SU-DHL-6 (cell line): ENCODE results near the gene ALK.

Source experiments
- H2AFZ ChIP-seq: fragments of 200-600 bp; sonication (generic); 2 replicates; pipeline ENCODE4 v1.6.1; 2014; ENCODE audit warnings: low read depth, mild to moderate bottlenecking, moderate library complexity, mixed read lengths, antibody characterized with exemption, low read length; ENCODE audit not compliant: severe bottlenecking
- H3F3A ChIP-seq: fragments of 200-600 bp; shearing (Covaris generic); 2 replicates; pipeline ENCODE4 v1.6.0; 2016; ENCODE audit warnings: antibody characterized with exemption, mild to moderate bottlenecking; ENCODE audit not compliant: insufficient read depth
- H3K27ac ChIP-seq: fragments of 200-600 bp; sonication (generic); 2 replicates; pipeline ENCODE4 v1.5.1; 2016; ENCODE audit warnings: low read depth, mild to moderate bottlenecking, low read length, moderate library complexity, mixed read lengths
- H3K27me3 ChIP-seq: fragments of 200-600 bp; sonication (generic), shearing (Covaris generic); 2 replicates; pipeline ENCODE4 v1.6.0; 2014; ENCODE audit warnings: mild to moderate bottlenecking, low read length
- H3K36me3 ChIP-seq: fragments of 200-600 bp; sonication (generic); 2 replicates; pipeline ENCODE4 v1.6.1; 2014; ENCODE audit warnings: mild to moderate bottlenecking, low read length, mixed read lengths
- H3K4me2 ChIP-seq: fragments of 300-600, 200-600 bp; shearing (Covaris generic), sonication (generic); 2 replicates; pipeline ENCODE4 v1.6.0; 2014; ENCODE audit warnings: low read length, low read depth, mild to moderate bottlenecking; ENCODE audit not compliant: poor library complexity, severe bottlenecking
- H3K4me3 ChIP-seq: fragments of 200-600 bp; sonication (generic); 2 replicates; pipeline ENCODE4 v1.5.1; 2014; ENCODE audit warnings: antibody characterized with exemption, low read length, mild to moderate bottlenecking, mixed read lengths; ENCODE audit not compliant: insufficient read depth, poor library complexity, severe bottlenecking
- H3K79me2 ChIP-seq: fragments of 200-600 bp; sonication (generic); 2 replicates; pipeline ENCODE4 v1.6.1; 2014; ENCODE audit warnings: mild to moderate bottlenecking, low read length, moderate library complexity; ENCODE audit not compliant: insufficient read depth
- H3K9ac ChIP-seq: fragments of 200-600 bp; sonication (generic); 2 replicates; pipeline ENCODE4 v1.7.0; 2014; ENCODE audit warnings: mild to moderate bottlenecking, low read length
- H3K9me2 ChIP-seq: fragments of 200-600 bp; sonication (generic); replicated peaks from 2 replicates; pipeline ENCODE4 v1.6.1; 2014; ENCODE audit warnings: low read length; ENCODE audit not compliant: insufficient read depth
- H3K9me3 ChIP-seq: fragments of 200-600 bp; sonication (generic); 2 replicates; pipeline ENCODE4 v1.6.1; 2014; ENCODE audit warnings: low read length, mixed read lengths; ENCODE audit not compliant: insufficient read depth
- H4K20me1 ChIP-seq: fragments of 200-600 bp; sonication (generic); 2 replicates; pipeline ENCODE4 v1.6.1; 2014; ENCODE audit warnings: low read depth, mild to moderate bottlenecking, antibody characterized with exemption, low read length, moderate library complexity, mixed read lengths
- EZH2phosphoT487 ChIP-seq: fragments of 200-600 bp; sonication (generic), shearing (Covaris generic); conservative IDR thresholded peaks from 2 replicates; pipeline ENCODE4 v1.6.1; 2018; ENCODE audit warnings: mild to moderate bottlenecking, antibody characterized with exemption, low read length, moderate library complexity, mixed read lengths
- TF ChIP-seq, protein P1 (sequence below): fragments of 200-600 bp; sonication (generic); IDR thresholded peaks from one replicate; pipeline ENCODE4 v1.5.1; 2017; ENCODE audit warnings: antibody characterized with exemption, mild to moderate bottlenecking, low read length, moderate library complexity; ENCODE audit not compliant: insufficient read depth, poor library complexity, severe bottlenecking

Gene ALK

DNA sequence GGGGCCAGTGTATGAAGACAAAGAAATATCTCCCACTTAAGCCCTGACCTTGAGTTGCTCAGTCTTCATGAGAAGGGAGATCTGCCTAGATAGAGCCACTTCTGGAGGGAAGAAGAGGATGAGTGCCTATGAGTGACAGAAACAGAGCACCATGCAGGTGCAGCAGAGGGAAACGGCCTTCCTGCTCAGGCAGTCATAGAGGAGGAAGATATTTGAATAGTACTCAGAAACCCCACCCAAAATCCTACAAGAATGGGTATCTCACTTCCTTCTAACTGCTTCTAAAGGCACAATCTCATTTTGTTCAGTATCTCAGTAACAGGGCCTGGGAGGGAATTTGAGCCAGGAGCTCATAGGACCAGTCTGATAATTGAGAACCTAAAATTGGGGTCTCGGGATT is 339.3 kb downstream of the ALK start:
- Histone ChIP-seq H4K20me1 (no peaks in the 10 kb centered on the region), H3K9ac (no peak overlapping the region), H3K36me3 (no peaks in the 10 kb centered on the region), H3K9me2 (no peaks in the 10 kb centered on the region), H3K27ac (no peak overlapping the region), H3K27me3 (no peaks in the 10 kb centered on the region), H3K4me3 (no peak overlapping the region), H2AFZ (no peak overlapping the region), H3K79me2 (no peaks in the 10 kb centered on the region), H3F3A (no peaks in the 10 kb centered on the region), H3K4me2 (no peak overlapping the region), H3K9me3 (no peaks in the 10 kb centered on the region)
- TF ChIP-seq, protein P1, sequence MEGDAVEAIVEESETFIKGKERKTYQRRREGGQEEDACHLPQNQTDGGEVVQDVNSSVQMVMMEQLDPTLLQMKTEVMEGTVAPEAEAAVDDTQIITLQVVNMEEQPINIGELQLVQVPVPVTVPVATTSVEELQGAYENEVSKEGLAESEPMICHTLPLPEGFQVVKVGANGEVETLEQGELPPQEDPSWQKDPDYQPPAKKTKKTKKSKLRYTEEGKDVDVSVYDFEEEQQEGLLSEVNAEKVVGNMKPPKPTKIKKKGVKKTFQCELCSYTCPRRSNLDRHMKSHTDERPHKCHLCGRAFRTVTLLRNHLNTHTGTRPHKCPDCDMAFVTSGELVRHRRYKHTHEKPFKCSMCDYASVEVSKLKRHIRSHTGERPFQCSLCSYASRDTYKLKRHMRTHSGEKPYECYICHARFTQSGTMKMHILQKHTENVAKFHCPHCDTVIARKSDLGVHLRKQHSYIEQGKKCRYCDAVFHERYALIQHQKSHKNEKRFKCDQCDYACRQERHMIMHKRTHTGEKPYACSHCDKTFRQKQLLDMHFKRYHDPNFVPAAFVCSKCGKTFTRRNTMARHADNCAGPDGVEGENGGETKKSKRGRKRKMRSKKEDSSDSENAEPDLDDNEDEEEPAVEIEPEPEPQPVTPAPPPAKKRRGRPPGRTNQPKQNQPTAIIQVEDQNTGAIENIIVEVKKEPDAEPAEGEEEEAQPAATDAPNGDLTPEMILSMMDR, result no peak
- TF ChIP-seq EZH2phosphoT487, result no peak

DNA sequence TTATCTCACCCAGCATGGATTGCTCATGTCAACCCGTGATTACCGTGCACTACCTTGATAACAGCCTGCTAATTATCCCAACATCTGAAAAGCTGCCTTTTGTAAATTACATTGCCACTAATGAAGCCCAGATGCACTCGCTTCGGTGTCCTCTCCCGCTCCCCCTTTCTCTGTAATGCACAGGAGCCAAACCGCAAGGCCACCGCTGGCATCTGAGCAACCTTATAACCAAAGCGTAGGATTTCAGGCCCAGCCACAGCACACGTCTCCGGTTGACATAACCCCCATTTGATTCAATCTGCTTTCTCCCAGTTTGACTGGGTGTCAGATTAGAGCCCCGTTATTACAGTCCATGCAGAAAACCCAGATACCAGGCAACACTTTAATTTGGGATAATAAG is 341.2 kb downstream of the ALK start:
- Histone ChIP-seq H3K4me3 (no peak overlapping the region), H3K9ac (no peak overlapping the region), H3K27me3 (no peaks in the 10 kb centered on the region), H3K36me3 (no peaks in the 10 kb centered on the region), H3K9me3 (no peaks in the 10 kb centered on the region), H3K27ac (no peak overlapping the region), H3K79me2 (no peaks in the 10 kb centered on the region), H2AFZ (no peak overlapping the region), H3K4me2 (no peak overlapping the region), H3F3A (no peaks in the 10 kb centered on the region), H4K20me1 (no peaks in the 10 kb centered on the region), H3K9me2 (no peaks in the 10 kb centered on the region)
- TF ChIP-seq, protein P1, result no peak
- no peak for TF ChIP-seq EZH2phosphoT487

DNA sequence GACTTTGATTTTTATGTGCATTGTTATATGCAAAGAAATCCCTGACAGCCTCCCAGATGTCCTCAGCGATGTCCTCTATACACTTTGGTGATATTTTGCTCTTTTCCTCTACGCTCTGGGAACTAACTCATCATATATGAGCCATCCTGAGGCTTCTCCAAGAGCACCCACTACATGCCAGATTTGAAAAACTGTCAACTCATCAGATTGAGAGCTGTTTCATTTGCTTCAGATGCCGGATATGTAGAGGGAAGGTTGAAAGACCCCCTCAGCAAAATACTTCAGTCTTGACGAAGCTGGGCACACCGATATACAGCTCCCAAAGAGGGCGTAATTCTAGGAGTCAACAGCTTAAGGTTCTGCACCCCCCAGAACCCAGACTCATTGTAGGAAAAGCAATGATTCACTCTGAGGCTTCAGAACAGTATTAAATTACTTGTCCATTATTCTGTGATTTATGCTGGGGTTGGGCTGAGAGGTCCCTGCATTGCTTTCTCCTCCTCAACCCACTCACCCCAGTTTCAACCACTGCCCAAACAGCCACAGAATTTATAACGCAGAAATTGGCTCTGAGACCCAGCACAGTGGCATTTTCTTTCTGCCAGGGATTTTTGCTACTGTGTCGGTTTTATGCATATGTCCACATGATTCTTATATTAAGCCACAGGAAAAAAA is 341.8 kb downstream of the ALK start:
- H3F3A ChIP-seq, result no peaks in the 10 kb centered on the region
- no peaks in the 10 kb centered on the region for H3K9me2 ChIP-seq
- no peak overlapping the region for H3K4me2 ChIP-seq
- no peaks in the 10 kb centered on the region for H4K20me1 ChIP-seq
- no peaks in the 10 kb centered on the region for H3K27me3 ChIP-seq
- no peaks in the 10 kb centered on the region for H3K79me2 ChIP-seq
- H3K9me3 ChIP-seq, result no peaks in the 10 kb centered on the region
- H2AFZ ChIP-seq, result no peak overlapping the region
- no peak overlapping the region for H3K4me3 ChIP-seq
- H3K9ac ChIP-seq, result no peak overlapping the region
- H3K36me3 ChIP-seq, result no peaks in the 10 kb centered on the region
- no peak overlapping the region for H3K27ac ChIP-seq
- TF ChIP-seq EZH2phosphoT487, result no peak

DNA sequence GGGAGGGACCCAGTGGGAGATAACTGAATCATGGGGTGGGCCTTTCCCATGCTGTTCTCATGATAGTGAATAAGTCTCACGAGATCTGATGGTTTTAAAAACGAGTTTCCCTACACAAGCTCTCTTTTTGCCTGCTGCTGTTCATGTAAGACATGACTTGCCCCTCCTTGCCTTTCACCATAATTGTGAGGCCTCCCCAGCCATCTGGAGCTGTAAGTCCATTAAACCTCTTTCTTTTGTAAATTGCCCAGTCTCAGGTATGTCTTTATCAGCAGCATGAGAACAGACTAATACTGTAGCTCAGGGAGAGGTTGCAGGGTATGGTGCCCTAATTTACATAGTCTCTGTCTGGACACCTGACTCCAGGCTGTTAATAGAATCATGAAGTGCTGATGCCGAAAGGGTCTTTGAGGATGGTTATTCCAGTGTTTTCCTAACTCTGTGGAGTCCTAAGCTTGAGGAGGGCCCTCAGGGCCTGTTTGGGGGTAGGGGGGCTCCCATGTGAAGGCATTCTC is 343.2 kb downstream of the ALK start:
- no peak overlapping the region for H3K4me3 ChIP-seq
- no peaks in the 10 kb centered on the region for H3K9me3 ChIP-seq
- no peak overlapping the region for H3K9ac ChIP-seq
- H3K9me2 ChIP-seq, result no peaks in the 10 kb centered on the region
- no peak overlapping the region for H3K4me2 ChIP-seq
- no peaks in the 10 kb centered on the region for H3K36me3 ChIP-seq
- H3K27ac ChIP-seq, result no peak overlapping the region
- TF ChIP-seq EZH2phosphoT487, result no peak
- TF ChIP-seq, protein P1, result no peak
- H4K20me1 ChIP-seq, result no peaks in the 10 kb centered on the region
- H3K79me2 ChIP-seq, result no peaks in the 10 kb centered on the region
- H2AFZ ChIP-seq, result no peak overlapping the region
- H3K27me3 ChIP-seq, result no peaks in the 10 kb centered on the region
- H3F3A ChIP-seq, result no peaks in the 10 kb centered on the region
